Thoracic aorta endothelial cell (primary cell): ENCODE data around the gene GPR82. TPM values are rescaled to one million over a fixed set of nuclear protein-coding genes. Genes with fewer than 3 reads are reported as not detected.

Source experiments
- small RNA-seq: library from RNA; depleted of rRNA; stranded (forward); fragments of <200 nt; gene quantifications from one replicate; pipeline ENCODE3, GENCODE V24; 2012
- total RNA-seq: library from RNA; depleted of rRNA; stranded (reverse); fragments of >200 nt; gene quantifications from 2 replicates; pipeline ENCODE4 v1.2.3, GENCODE V29; 2012

GPR82 gene
- not detected in 2 replicates for total RNA-seq

GRCh38 chrX:41723826-41724225 is at the start of gene GPR82:
TSS of gene GPR82 (plus strand) at chrX:41724181. CDS start at chrX:41727027, 2,846 bp downstream.

GRCh38 chrX:41688835-41689234 is 35.1 kb upstream of the GPR82 start, which contains the start of gene GPR34:
TSS of gene GPR34 (plus strand) at chrX:41688973. CDS start at chrX:41695634, 6,661 bp downstream.

Small RNAs within 50 kb of the gene (small RNA-seq; reads per million reads assigned to genes)
- not detected for gene RN7SL144P

Other genes starting within 250 kb of the GPR82 start
- gene GPR34, start 35.2 kb upstream of the GPR82 start, total RNA-seq = not detected in 2 replicates
- 28.5 and 46.0 TPM in 2 replicates for gene CASK, start 199.4 kb downstream of the GPR82 start, total RNA-seq